SK-N-SH (cell line): Measurements from ENCODE around the gene SHANK1. TPM values are rescaled to one million over a fixed set of nuclear protein-coding genes. Genes with fewer than 3 reads are reported as not detected.

ENCODE experiments used
- CTCF ChIA-PET: fragments of 300-600, 350-600 bp; formaldehyde crosslinking; extraction: SDS; loops from one replicate; lab custom pipeline; 2021; lab: Yijun Ruan, JAX
- POLR2A ChIA-PET: fragments of 350-600 bp; sonication (Branson Sonifier 250); formaldehyde crosslinking; extraction: SDS; loops from one replicate; lab custom pipeline; 2020; ENCODE audit warnings: antibody characterized with exemption, inconsistent platforms; lab: Yijun Ruan, JAX
- DNase-seq: peaks from one replicate; pipeline ENCODE4 v3.0.0; 2012
- H2AFZ ChIP-seq: fragments of 200-600 bp; sonication (generic); 2 replicates; pipeline ENCODE4 v1.8.1; 2016; ENCODE audit warnings: antibody characterized with exemption, mild to moderate bottlenecking, low read depth
- H3F3A ChIP-seq: fragments of 200-600 bp; sonication (generic); replicated peaks from 2 replicates; pipeline ENCODE3; 2016; ENCODE audit warnings: antibody characterized with exemption, mild to moderate bottlenecking; ENCODE audit not compliant: insufficient read depth
- H3K27ac ChIP-seq, 2 experiments: fragments of 200-500 bp in 1 of 2; fragments of 200-600 bp in 1 of 2; sonication (Bioruptor generic) in 1 of 2; sonication (generic), shearing (Covaris generic) in 1 of 2; 2 replicates each; pipeline versions ENCODE4 v1.5.1 to v1.6.1; 2014 to 2016; ENCODE audit warnings: low read depth in 2 of 2, inconsistent platforms in 1 of 2, low read length in 1 of 2, mild to moderate bottlenecking in 1 of 2, mixed read lengths in 1 of 2
- H3K27me3 ChIP-seq: fragments of 200-600 bp; sonication (generic), shearing (Covaris generic); 2 replicates; pipeline ENCODE4 v1.6.1; 2016; ENCODE audit warnings: mixed run types; ENCODE audit not compliant: insufficient read depth
- H3K36me3 ChIP-seq, 2 experiments: fragments of 200-500 bp in 1 of 2; fragments of 200-600 bp in 1 of 2; sonication (Bioruptor generic) in 1 of 2; sonication (generic) in 1 of 2; replicated peaks in 1 of 2; 2 replicates each; pipeline versions ENCODE3 to v1.5.1; 2014 to 2016; ENCODE audit warnings: low read length in 1 of 2, mild to moderate bottlenecking in 1 of 2; ENCODE audit not compliant: insufficient read depth in 2 of 2, control insufficient read depth in 1 of 2
- H3K4me1 ChIP-seq, 2 experiments: fragments of 200-500 bp in 1 of 2; fragments of 200-600 bp in 1 of 2; sonication (Bioruptor generic) in 1 of 2; sonication (generic), shearing (Covaris generic) in 1 of 2; 2 replicates each; pipeline versions ENCODE4 v1.5.1 to v1.6.1; 2014 to 2016; ENCODE audit warnings: low read depth in 1 of 2, low read length in 1 of 2, mixed run types in 1 of 2; ENCODE audit not compliant: insufficient read depth in 2 of 2, control insufficient read depth in 1 of 2
- H3K4me2 ChIP-seq: fragments of 200-600 bp; sonication (generic), shearing (Covaris generic); 2 replicates; pipeline ENCODE4 v1.6.1; 2017; ENCODE audit warnings: mixed run types
- H3K4me3 ChIP-seq, 2 experiments: fragments of 200-500 bp in 1 of 2; fragments of 200-600 bp in 1 of 2; sonication (Bioruptor generic) in 1 of 2; sonication (generic), shearing (Covaris generic) in 1 of 2; 2 replicates each; pipeline versions ENCODE4 v1.5.1 to v1.8.1; 2014 to 2016; ENCODE audit warnings: low read depth in 2 of 2, inconsistent platforms in 1 of 2, low read length in 1 of 2, mild to moderate bottlenecking in 1 of 2, mixed read lengths in 1 of 2, moderate library complexity in 1 of 2
- H3K79me2 ChIP-seq: fragments of 200-600 bp; sonication (generic); 2 replicates; pipeline ENCODE4 v1.8.1; 2017; ENCODE audit warnings: mild to moderate bottlenecking; ENCODE audit not compliant: insufficient read depth
- H3K9ac ChIP-seq: fragments of 200-600 bp; sonication (generic); 2 replicates; pipeline ENCODE4 v1.6.1; 2017; ENCODE audit warnings: mixed run types
- H3K9me2 ChIP-seq: fragments of 200-600 bp; sonication (generic); 2 replicates; pipeline ENCODE4 v1.6.1; 2017; ENCODE audit warnings: mixed run types
- H3K9me3 ChIP-seq: fragments of 200-600 bp; sonication (generic); 2 replicates; pipeline ENCODE4 v1.6.1; 2017; ENCODE audit warnings: mixed run types, mild to moderate bottlenecking, moderate library complexity
- H4K20me1 ChIP-seq: fragments of 200-600 bp; sonication (generic); 2 replicates; pipeline ENCODE4 v1.6.1; 2017; ENCODE audit warnings: mild to moderate bottlenecking, mixed run types; ENCODE audit not compliant: insufficient read depth
- EP300 ChIP-seq, 2 experiments: IDR thresholded peaks; 2 replicates each; pipeline versions ENCODE4 v1.4.0 to v1.6.1; 2012; ENCODE audit warnings: borderline replicate concordance in 1 of 2, low read depth in 1 of 2, low read length in 1 of 2
- EZH2phosphoT487 ChIP-seq: fragments of 200-600 bp; sonication (generic); IDR thresholded peaks from 2 replicates; pipeline ENCODE4 v1.6.1; 2017; ENCODE audit warnings: low read depth, mixed run types, mild to moderate bottlenecking, antibody characterized with exemption, moderate library complexity, borderline replicate concordance
- GABPA ChIP-seq: IDR thresholded peaks from 2 replicates; pipeline ENCODE4 v1.4.0; 2012; ENCODE audit warnings: low read depth, mild to moderate bottlenecking
- GATA2 ChIP-seq: sonication (generic); formaldehyde crosslinking; IDR thresholded peaks from 2 replicates; pipeline ENCODE4 v1.5.0; 2020; ENCODE audit warnings: mild to moderate bottlenecking, missing genetic modification reagents
- JUND ChIP-seq: IDR thresholded peaks from 2 replicates; pipeline ENCODE4 v1.4.0; 2012
- MXI1 ChIP-seq: IDR thresholded peaks from 2 replicates; pipeline ENCODE4 v1.6.1; 2012; ENCODE audit warnings: mild to moderate bottlenecking, low read depth, low read length, improper control_type of control experiment
- NRF1 ChIP-seq: IDR thresholded peaks from 2 replicates; pipeline ENCODE4 v1.6.1; 2012; ENCODE audit warnings: low read depth, mild to moderate bottlenecking, low read length
- POLR2AphosphoS5 ChIP-seq: IDR thresholded peaks from 2 replicates; pipeline ENCODE4 v1.6.1; 2012; ENCODE audit warnings: low read depth, low read length
- RFX5 ChIP-seq: IDR thresholded peaks from 2 replicates; pipeline ENCODE4 v1.6.1; 2012; ENCODE audit warnings: mild to moderate bottlenecking, improper control_type of control experiment, low read length
- SIN3A ChIP-seq: IDR thresholded peaks from 2 replicates; pipeline ENCODE4 v1.6.1; 2012; ENCODE audit warnings: low read depth, mild to moderate bottlenecking, low read length, moderate library complexity, borderline replicate concordance
- SMC3 ChIP-seq: IDR thresholded peaks from 2 replicates; pipeline ENCODE4 v1.6.1; 2012; ENCODE audit warnings: low read depth, low read length, improper control_type of control experiment
- TAF1 ChIP-seq: IDR thresholded peaks from 2 replicates; pipeline ENCODE4 v1.6.1; 2012; ENCODE audit warnings: low read depth, mild to moderate bottlenecking, low read length, moderate library complexity, borderline replicate concordance
- TCF12 ChIP-seq: IDR thresholded peaks from 2 replicates; pipeline ENCODE4 v1.4.0; 2012
- TEAD4 ChIP-seq: IDR thresholded peaks from 2 replicates; pipeline ENCODE4 v1.4.0; 2012; ENCODE audit warnings: mild to moderate bottlenecking, borderline replicate concordance; ENCODE audit not compliant: insufficient read depth
- YY1 ChIP-seq: IDR thresholded peaks from 2 replicates; pipeline ENCODE4 v1.4.0; 2012; ENCODE audit warnings: low read depth, mild to moderate bottlenecking
- WGBS: methylation state at CpG from one replicate; pipeline ENCODE4 v1.1.6; 2017; ENCODE audit warnings: low lambda C conversion rate; 5-methylcytosine and 5-hydroxymethylcytosine counted together
- polyA plus RNA-seq, 3 experiments: library from polyadenylated mRNA; depleted of rRNA; stranded (reverse); fragments of >200 nt; gene quantifications; 2 replicates each; pipeline ENCODE4 v1.2.3, GENCODE V29; 2012
- TF ChIP-seq, protein P1 (sequence below): fragments of 150-350 bp; IDR thresholded peaks from 2 replicates; pipeline ENCODE4 v1.6.1; 2016; ENCODE audit warnings: mild to moderate bottlenecking, low read depth, low read length
- TF ChIP-seq, protein P2 (sequence below): IDR thresholded peaks from 2 replicates; pipeline ENCODE4 v1.4.0; 2012; ENCODE audit warnings: low read depth, borderline replicate concordance
- TF ChIP-seq, protein P3 (sequence below): IDR thresholded peaks from 2 replicates; pipeline ENCODE4; 2012
- TF ChIP-seq, protein P4 (sequence below): IDR thresholded peaks from 2 replicates; pipeline ENCODE4 v1.4.0; 2012; ENCODE audit warnings: low read depth, borderline replicate concordance

Gene SHANK1
- polyA plus RNA-seq, 1 of the 3 experiments (the other 2 are of a cell fraction) = 0.28 TPM

DNA sequence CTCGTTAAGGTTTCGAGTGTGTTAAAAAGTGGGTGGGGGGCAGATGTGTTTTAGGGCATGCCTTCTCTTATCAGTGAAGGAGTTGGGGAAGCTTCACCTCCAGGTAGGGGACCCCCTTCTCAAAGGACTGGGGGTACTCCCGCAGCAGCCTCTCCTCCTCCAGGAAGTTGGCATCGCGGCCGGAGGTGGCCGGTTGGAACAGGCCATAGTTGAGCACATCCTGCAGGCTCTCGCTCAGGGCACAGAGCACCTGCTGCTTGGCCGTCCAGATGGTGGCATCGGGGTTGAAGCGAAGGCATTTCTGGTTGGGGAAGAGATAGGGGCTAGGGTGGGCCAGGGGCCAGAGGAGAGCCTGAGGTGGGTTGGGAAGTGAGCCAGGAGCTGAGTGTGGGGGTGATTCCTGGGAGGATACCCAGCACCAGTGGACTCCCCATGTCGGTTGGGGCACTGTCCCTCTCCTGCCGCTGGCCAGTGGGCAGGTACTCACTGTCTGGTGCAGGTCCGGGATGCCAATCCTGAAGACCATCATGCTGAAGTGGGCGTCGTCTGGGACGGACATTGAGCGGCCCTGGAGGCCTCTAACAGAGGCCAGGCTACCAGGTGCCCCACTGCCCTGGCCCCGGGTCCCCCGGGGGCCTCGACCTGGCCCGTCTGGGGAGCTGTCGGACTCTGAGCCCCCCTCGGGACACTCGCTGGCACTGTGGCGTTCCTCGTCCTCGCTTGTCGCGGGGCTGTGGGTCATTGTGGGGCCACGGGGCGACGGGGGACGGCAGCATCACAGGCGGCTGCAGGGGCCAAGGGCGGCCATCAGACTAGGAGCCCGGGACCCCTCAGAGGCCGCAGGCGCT is 3.2 kb downstream of the SHANK1 start:
- CTCF ChIA-PET = interaction anchor here (0.5 to 5.2 kb wide), 4 partner anchors 8 to 67 kb away, joined by 3 to 41 read pairs (median 4); no protein-coding TSS in a partner anchor
- Histone ChIP-seq H2AFZ (no peak overlapping the region), H3K9me3 (no peaks in the 10 kb centered on the region), H3K36me3 (no peaks in the 10 kb centered on the region), H3K4me2 (no peak overlapping the region), H3K9ac (no peak overlapping the region), H3F3A (no peaks in the 10 kb centered on the region), H3K27me3 (no peaks in the 10 kb centered on the region), H3K79me2 (no peaks in the 10 kb centered on the region), H4K20me1 (no peaks in the 10 kb centered on the region), H3K9me2 (no peaks in the 10 kb centered on the region), H3K4me1 (peaks cover 0 to 4% of the 10 kb centered on the region in 2 experiments; a peak in 1 of 4 replicates), H3K4me3 (no peak overlapping the region), H3K27ac (no peak overlapping the region)
- no peak for DNase-seq
- POLR2A ChIA-PET = no interaction called here
- TF ChIP-seq RFX5 (no peak), TAF1 (no peak), TEAD4 (no peak), JUND (no peak), MXI1 (no peak)
- WGBS = 90% methylated on average over 10 of the region's 39 CpGs

DNA sequence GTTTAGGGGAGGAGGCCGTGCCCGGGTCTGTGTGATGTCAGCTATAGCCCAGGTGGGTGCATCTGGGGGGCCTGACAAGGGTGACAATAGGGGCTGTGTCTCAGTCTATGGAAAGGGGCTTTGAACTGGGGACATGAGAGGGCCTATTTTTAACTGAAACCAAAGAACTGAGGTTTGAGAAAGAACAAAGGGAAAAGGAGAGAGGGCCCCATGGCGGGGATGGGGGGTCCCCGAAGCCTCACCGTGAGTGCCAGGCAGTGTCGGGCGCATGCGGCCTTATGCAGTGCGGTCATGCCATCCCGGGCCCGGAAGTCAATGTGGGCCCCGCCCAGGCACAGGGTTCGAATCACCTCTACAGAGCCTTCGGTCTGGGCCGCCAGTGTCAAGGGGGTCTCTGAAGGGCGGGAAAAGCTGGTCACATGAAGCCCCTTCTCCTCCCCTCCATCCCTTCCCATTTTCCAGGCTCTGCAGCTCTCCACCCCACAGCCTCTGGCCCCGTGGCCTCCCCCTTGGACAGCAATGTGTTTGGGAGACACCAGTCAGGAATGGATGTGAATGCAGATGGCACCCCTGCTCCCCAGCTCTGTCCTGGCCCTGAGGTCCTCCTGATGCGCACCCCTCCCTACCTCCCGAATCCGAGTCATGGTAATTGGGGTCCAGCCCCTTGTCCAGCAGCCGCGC is 5.9 kb downstream of the SHANK1 start:
- no peaks in the 10 kb centered on the region for H3K9me2 ChIP-seq
- no peaks in the 10 kb centered on the region for H3K9me3 ChIP-seq
- H3K4me2 ChIP-seq = no peak overlapping the region
- no peak overlapping the region for H3K4me3 ChIP-seq
- H3F3A ChIP-seq = no peaks in the 10 kb centered on the region
- TF ChIP-seq RFX5 (no peak), GATA2 (CRISPR knock-in tag) (no peak), GABPA (no peak), EZH2phosphoT487 (no peak), MXI1 (no peak), JUND (no peak), YY1 (no peak), POLR2AphosphoS5 (no peak), SMC3 (no peak), TEAD4 (no peak), SIN3A (no peak), EP300 (IDR thresholded peaks at IDR 0.05; ENCODE audit: borderline replicate concordance in 1 of 2, low read depth in 1 of 2, low read length in 1 of 2) (no peak), NRF1 (no peak), TCF12 (no peak)
- TF ChIP-seq, protein P1, sequence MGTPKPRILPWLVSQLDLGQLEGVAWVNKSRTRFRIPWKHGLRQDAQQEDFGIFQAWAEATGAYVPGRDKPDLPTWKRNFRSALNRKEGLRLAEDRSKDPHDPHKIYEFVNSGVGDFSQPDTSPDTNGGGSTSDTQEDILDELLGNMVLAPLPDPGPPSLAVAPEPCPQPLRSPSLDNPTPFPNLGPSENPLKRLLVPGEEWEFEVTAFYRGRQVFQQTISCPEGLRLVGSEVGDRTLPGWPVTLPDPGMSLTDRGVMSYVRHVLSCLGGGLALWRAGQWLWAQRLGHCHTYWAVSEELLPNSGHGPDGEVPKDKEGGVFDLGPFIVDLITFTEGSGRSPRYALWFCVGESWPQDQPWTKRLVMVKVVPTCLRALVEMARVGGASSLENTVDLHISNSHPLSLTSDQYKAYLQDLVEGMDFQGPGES = no peak
- TF ChIP-seq, protein P2, sequence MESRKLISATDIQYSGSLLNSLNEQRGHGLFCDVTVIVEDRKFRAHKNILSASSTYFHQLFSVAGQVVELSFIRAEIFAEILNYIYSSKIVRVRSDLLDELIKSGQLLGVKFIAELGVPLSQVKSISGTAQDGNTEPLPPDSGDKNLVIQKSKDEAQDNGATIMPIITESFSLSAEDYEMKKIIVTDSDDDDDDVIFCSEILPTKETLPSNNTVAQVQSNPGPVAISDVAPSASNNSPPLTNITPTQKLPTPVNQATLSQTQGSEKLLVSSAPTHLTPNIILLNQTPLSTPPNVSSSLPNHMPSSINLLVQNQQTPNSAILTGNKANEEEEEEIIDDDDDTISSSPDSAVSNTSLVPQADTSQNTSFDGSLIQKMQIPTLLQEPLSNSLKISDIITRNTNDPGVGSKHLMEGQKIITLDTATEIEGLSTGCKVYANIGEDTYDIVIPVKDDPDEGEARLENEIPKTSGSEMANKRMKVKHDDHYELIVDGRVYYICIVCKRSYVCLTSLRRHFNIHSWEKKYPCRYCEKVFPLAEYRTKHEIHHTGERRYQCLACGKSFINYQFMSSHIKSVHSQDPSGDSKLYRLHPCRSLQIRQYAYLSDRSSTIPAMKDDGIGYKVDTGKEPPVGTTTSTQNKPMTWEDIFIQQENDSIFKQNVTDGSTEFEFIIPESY = no peak
- TF ChIP-seq, protein P3, sequence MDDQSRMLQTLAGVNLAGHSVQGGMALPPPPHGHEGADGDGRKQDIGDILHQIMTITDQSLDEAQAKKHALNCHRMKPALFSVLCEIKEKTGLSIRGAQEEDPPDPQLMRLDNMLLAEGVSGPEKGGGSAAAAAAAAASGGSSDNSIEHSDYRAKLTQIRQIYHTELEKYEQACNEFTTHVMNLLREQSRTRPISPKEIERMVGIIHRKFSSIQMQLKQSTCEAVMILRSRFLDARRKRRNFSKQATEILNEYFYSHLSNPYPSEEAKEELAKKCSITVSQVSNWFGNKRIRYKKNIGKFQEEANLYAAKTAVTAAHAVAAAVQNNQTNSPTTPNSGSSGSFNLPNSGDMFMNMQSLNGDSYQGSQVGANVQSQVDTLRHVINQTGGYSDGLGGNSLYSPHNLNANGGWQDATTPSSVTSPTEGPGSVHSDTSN = no peak
- TF ChIP-seq, protein P4, sequence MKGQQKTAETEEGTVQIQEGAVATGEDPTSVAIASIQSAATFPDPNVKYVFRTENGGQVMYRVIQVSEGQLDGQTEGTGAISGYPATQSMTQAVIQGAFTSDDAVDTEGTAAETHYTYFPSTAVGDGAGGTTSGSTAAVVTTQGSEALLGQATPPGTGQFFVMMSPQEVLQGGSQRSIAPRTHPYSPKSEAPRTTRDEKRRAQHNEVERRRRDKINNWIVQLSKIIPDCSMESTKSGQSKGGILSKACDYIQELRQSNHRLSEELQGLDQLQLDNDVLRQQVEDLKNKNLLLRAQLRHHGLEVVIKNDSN = no peak
- H3K79me2 ChIP-seq = no peaks in the 10 kb centered on the region
- no peak overlapping the region for H3K27ac ChIP-seq
- H3K27me3 ChIP-seq = no peaks in the 10 kb centered on the region
- ChIA-PET CTCF (interaction anchor here (1.1 to 5.2 kb wide), 7 partner anchors 8 to 176 kb away, joined by 3 to 41 read pairs (median 7); no protein-coding TSS in a partner anchor), POLR2A (interaction anchor here (1.2 kb wide), 1 partner anchor 11 kb away, joined by 3 read pairs; no protein-coding TSS in a partner anchor)
- peaks cover 0 to 4% of the 10 kb centered on the region in 2 experiments; a peak in 1 of 4 replicates for H3K4me1 ChIP-seq
- H3K36me3 ChIP-seq = no peaks in the 10 kb centered on the region
- no peaks in the 10 kb centered on the region for H4K20me1 ChIP-seq
- H3K9ac ChIP-seq = no peak overlapping the region
- no peak for DNase-seq
- 44% methylated on average over 8 of the region's 22 CpGs for WGBS
- H2AFZ ChIP-seq = no peak overlapping the region
